DOHH2 (cell line): ENCODE data around the gene ADGRG7.

Source experiments
- H3F3A ChIP-seq: fragments of 200-600 bp; sonication (generic), shearing (Covaris generic); 2 replicates; pipeline ENCODE4 v1.6.0; 2016; ENCODE audit warnings: antibody characterized with exemption, mild to moderate bottlenecking; ENCODE audit not compliant: control insufficient read depth, insufficient read depth
- H3K27ac ChIP-seq: fragments of 200-600 bp; sonication (generic); 2 replicates; pipeline ENCODE4 v1.5.1; 2014; ENCODE audit warnings: low read depth, mild to moderate bottlenecking, low read length, moderate library complexity
- H3K27me3 ChIP-seq: fragments of 200-600 bp; sonication (generic); 2 replicates; pipeline ENCODE4 v1.6.1; 2014; ENCODE audit warnings: mild to moderate bottlenecking, low read length, mixed read lengths; ENCODE audit not compliant: control insufficient read depth
- H3K36me3 ChIP-seq: fragments of 200-600 bp; sonication (generic); 2 replicates; pipeline ENCODE4 v1.6.1; 2014; ENCODE audit warnings: mild to moderate bottlenecking, low read length, moderate library complexity, mixed read lengths; ENCODE audit not compliant: control insufficient read depth
- H3K4me1 ChIP-seq: fragments of 200-600 bp; sonication (generic); 2 replicates; pipeline ENCODE4 v1.6.1; 2014; ENCODE audit warnings: mild to moderate bottlenecking, low read length, mixed read lengths; ENCODE audit not compliant: control insufficient read depth
- H3K4me2 ChIP-seq: fragments of 200-600 bp; sonication (generic); 2 replicates; pipeline ENCODE4 v1.6.0; 2014; ENCODE audit warnings: mild to moderate bottlenecking, low read length, moderate library complexity
- H3K4me3 ChIP-seq: fragments of 200-600 bp; sonication (generic); 2 replicates; pipeline ENCODE4 v1.5.1; 2014; ENCODE audit warnings: mild to moderate bottlenecking, low read length, mixed read lengths
- H3K79me2 ChIP-seq: fragments of 200-600 bp; sonication (generic); 2 replicates; pipeline ENCODE4 v1.6.1; 2014; ENCODE audit warnings: mild to moderate bottlenecking, low read length, mixed read lengths; ENCODE audit not compliant: control insufficient read depth
- H3K9me2 ChIP-seq: fragments of 200-600 bp; sonication (generic); replicated peaks from 2 replicates; pipeline ENCODE4 v1.6.1; 2014; ENCODE audit warnings: mild to moderate bottlenecking, low read length, mixed read lengths; ENCODE audit not compliant: control insufficient read depth
- H3K9me3 ChIP-seq: fragments of 200-600 bp; sonication (generic); 2 replicates; pipeline ENCODE4 v1.6.1; 2014; ENCODE audit warnings: antibody characterized with exemption, low read length, mixed read lengths; ENCODE audit not compliant: control insufficient read depth, insufficient read depth
- H4K20me1 ChIP-seq: fragments of 200-600 bp; sonication (generic); 2 replicates; pipeline ENCODE4 v1.6.0; 2014; ENCODE audit warnings: low read depth, mild to moderate bottlenecking, antibody characterized with exemption, low read length, moderate library complexity; ENCODE audit not compliant: control insufficient read depth, insufficient read depth
- EZH2phosphoT487 ChIP-seq: fragments of 200-600 bp; sonication (generic); IDR thresholded peaks from 2 replicates; pipeline ENCODE4 v1.6.1; 2017; ENCODE audit warnings: borderline replicate concordance, mild to moderate bottlenecking, antibody characterized with exemption, low read length, moderate library complexity, mixed read lengths
- TF ChIP-seq, protein P1 (sequence below): fragments of 200-600 bp; sonication (generic); IDR thresholded peaks from one replicate; pipeline ENCODE4 v1.5.1; 2014; ENCODE audit warnings: antibody characterized with exemption, mild to moderate bottlenecking, low read depth, low read length; ENCODE audit not compliant: poor library complexity, severe bottlenecking

Gene ADGRG7

DNA sequence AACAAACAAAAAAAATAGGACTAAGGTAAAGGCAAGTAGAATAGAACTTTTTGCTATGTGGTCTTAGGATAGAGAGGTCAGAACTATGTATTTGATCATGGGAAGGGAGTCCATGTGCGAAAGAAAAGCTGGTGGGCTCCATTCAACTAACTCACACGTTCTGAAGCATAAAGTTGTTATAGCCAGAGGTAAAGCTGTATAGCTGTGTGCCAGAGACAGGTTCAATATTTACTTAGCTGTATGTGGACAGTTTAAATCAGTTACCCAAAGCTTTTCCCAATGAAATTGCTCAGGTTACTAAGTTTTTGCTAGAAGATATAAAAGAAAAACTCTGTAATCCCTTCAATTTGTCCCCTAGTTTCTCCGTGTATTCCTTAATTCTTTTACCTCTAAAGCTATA, 37.8 kb downstream of the ADGRG7 start:
- no peaks in the 10 kb centered on the region for H4K20me1 ChIP-seq
- no peaks in the 10 kb centered on the region for H3K4me1 ChIP-seq
- TF ChIP-seq EZH2phosphoT487, result no peak
- TF ChIP-seq, protein P1, sequence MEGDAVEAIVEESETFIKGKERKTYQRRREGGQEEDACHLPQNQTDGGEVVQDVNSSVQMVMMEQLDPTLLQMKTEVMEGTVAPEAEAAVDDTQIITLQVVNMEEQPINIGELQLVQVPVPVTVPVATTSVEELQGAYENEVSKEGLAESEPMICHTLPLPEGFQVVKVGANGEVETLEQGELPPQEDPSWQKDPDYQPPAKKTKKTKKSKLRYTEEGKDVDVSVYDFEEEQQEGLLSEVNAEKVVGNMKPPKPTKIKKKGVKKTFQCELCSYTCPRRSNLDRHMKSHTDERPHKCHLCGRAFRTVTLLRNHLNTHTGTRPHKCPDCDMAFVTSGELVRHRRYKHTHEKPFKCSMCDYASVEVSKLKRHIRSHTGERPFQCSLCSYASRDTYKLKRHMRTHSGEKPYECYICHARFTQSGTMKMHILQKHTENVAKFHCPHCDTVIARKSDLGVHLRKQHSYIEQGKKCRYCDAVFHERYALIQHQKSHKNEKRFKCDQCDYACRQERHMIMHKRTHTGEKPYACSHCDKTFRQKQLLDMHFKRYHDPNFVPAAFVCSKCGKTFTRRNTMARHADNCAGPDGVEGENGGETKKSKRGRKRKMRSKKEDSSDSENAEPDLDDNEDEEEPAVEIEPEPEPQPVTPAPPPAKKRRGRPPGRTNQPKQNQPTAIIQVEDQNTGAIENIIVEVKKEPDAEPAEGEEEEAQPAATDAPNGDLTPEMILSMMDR, result no peak
- no peaks in the 10 kb centered on the region for H3K36me3 ChIP-seq
- H3K4me3 ChIP-seq, result no peak overlapping the region
- H3K27me3 ChIP-seq, result peaks cover under 1% of the 10 kb centered on the region
- no peak overlapping the region for H3K4me2 ChIP-seq
- no peaks in the 10 kb centered on the region for H3K79me2 ChIP-seq
- no peaks in the 10 kb centered on the region for H3K9me2 ChIP-seq
- H3K9me3 ChIP-seq, result no peaks in the 10 kb centered on the region
- no peak overlapping the region for H3K27ac ChIP-seq
- H3F3A ChIP-seq, result no peaks in the 10 kb centered on the region

DNA sequence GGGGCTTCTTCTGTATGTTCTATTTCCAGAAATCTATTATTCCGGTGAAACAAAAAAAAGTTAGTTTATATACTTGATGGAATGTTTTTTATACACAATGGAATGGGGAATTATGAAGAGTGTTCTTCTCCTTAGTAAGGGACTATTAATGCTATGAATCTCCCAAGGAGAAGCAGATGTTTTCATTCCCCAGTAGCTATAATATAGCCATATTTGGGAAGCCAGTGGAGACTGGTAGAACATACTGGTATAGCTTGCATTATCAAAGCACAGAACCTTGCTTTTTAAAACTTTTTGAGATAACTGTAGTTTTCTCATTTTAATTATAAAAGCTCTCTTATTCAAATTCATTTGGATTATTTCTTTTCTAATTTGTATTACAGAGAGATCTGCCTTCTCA, 38.3 kb downstream of the ADGRG7 start:
- Histone ChIP-seq H3K9me3 (no peaks in the 10 kb centered on the region), H4K20me1 (no peaks in the 10 kb centered on the region), H3K79me2 (no peaks in the 10 kb centered on the region), H3F3A (no peaks in the 10 kb centered on the region), H3K27ac (no peak overlapping the region), H3K4me3 (no peak overlapping the region), H3K9me2 (no peaks in the 10 kb centered on the region), H3K36me3 (no peaks in the 10 kb centered on the region), H3K4me2 (no peak overlapping the region), H3K4me1 (no peaks in the 10 kb centered on the region), H3K27me3 (no peaks in the 10 kb centered on the region; the same call in none of the 2 replicates)
- TF ChIP-seq, protein P1, result no peak
- no peak for TF ChIP-seq EZH2phosphoT487

DNA sequence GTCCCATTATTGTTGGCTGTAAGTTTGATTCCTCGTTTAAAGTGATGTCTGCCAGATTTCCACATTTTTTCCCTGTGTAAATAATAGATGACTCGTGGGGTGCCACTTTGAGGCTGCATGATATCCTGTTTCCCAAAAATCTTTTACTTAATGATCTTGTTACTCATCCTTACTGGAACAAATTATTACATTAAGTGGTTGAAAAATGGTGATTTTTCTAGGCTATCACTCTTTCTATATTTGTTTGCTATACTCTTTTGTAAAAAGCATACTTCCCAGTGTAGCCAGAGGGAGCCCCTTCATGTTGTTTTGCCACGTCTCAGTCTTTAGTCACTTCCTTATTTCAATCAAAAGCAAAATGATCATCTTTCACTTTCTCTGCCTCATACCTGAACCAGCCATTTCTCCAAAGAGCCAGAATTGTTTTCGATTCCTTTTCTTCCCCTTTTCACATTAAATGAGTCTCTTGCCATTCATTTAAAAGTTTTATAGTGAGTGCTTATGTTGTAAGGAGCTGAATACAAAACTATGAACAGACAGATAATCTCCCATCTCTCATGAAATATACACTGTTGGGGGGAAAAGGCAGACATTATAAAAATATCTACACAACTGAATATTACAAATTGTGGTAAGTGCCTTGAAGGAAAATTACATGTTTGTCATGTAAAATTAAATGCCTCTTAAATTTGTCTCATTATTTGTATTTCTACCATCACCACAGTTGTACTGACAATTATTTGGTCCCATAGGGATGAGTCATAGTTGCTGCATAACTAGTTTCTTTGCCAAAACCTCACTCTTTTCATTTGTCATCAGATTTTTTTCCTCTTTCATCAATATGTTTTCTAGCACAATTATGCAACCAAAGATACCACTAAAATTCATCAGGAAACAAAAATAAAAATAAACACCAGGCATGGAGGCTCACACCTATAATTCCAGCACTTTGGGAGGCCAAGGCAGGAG, 41.5 kb downstream of the ADGRG7 start:
- Histone ChIP-seq H3K27me3 (no peaks in the 10 kb centered on the region), H3K9me2 (no peaks in the 10 kb centered on the region), H4K20me1 (no peaks in the 10 kb centered on the region), H3K36me3 (no peaks in the 10 kb centered on the region), H3K4me3 (no peak overlapping the region), H3K79me2 (no peaks in the 10 kb centered on the region), H3K27ac (no peak overlapping the region), H3K4me2 (no peak overlapping the region), H3F3A (no peaks in the 10 kb centered on the region), H3K4me1 (no peaks in the 10 kb centered on the region), H3K9me3 (no peaks in the 10 kb centered on the region)
- no peak for TF ChIP-seq EZH2phosphoT487

DNA sequence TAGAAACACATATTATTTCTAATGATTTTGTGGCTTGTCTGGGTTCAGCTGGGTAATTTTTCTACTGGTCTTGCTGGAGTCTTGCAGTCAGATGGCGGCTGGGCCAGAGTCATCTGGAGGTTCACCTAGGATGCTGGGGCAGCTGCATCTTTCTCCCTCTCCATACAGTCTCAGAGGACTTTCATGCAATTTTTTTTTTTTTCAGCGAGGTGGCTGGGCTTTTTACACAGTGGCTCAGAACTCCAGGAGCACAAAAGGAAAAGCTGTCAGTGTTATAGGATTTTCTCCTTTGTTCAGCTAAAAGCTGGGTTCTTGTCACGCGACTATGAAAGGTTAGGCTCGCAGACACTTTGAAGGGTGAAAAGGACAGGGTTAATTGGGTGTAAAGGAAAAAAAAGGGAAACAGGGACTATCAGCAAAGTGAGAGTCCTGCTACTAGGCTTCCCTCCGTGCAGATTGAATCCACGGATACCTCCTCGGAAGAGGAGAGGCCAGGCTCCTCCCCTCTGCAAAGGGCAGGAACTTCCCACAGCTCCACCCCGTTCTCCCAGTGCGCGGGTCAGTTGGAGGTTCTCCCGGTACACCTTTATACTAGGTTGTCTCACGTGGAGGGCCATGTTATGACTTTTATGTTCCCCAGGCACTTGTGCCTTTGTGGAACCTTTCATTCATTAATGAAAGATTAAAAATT, 44.3 kb downstream of the ADGRG7 start:
- Histone ChIP-seq H3K4me1 (no peaks in the 10 kb centered on the region), H3K4me2 (no peak overlapping the region), H3K4me3 (no peak overlapping the region), H3K27ac (no peak overlapping the region), H3K36me3 (no peaks in the 10 kb centered on the region), H3K27me3 (no peaks in the 10 kb centered on the region), H3K9me2 (no peaks in the 10 kb centered on the region), H4K20me1 (no peaks in the 10 kb centered on the region), H3K79me2 (no peaks in the 10 kb centered on the region), H3K9me3 (no peaks in the 10 kb centered on the region), H3F3A (no peaks in the 10 kb centered on the region)
- TF ChIP-seq, protein P1, result no peak
- TF ChIP-seq EZH2phosphoT487, result no peak
